Endothelial cell (in vitro differentiated cells): ENCODE data around the gene C16orf95. TPM values are rescaled to one million over a fixed set of nuclear protein-coding genes. Genes with fewer than 3 reads are reported as not detected.

Experiments
- DNase-seq: peaks from one replicate; pipeline ENCODE4 v3.0.0; 2021; ENCODE audit warnings: low spot score
- H3K27ac Mint-ChIP-seq: one replicate; pipeline ENCODE4 v1.8.0; 2021; ENCODE audit warnings: mixed read lengths, inconsistent platforms; ENCODE audit not compliant: unreplicated experiment
- H3K27me3 Mint-ChIP-seq: one replicate; pipeline ENCODE4 v1.8.0; 2021; ENCODE audit warnings: mild to moderate bottlenecking, moderate library complexity, mixed read lengths, inconsistent platforms; ENCODE audit not compliant: unreplicated experiment
- H3K36me3 Mint-ChIP-seq: one replicate; pipeline ENCODE4 v1.8.0; 2021; ENCODE audit warnings: mild to moderate bottlenecking, low read depth, mixed read lengths, inconsistent platforms; ENCODE audit not compliant: unreplicated experiment
- H3K4me1 Mint-ChIP-seq: one replicate; pipeline ENCODE4 v1.8.0; 2021; ENCODE audit warnings: mild to moderate bottlenecking, mixed read lengths, inconsistent platforms; ENCODE audit not compliant: unreplicated experiment
- H3K4me3 Mint-ChIP-seq: one replicate; pipeline ENCODE4 v1.8.0; 2021; ENCODE audit warnings: mild to moderate bottlenecking, mixed read lengths, inconsistent platforms; ENCODE audit not compliant: unreplicated experiment
- H3K9me3 Mint-ChIP-seq: one replicate; pipeline ENCODE4 v1.8.0; 2021; ENCODE audit warnings: mixed read lengths, inconsistent platforms; ENCODE audit not compliant: unreplicated experiment
- CTCF ChIP-seq: fragments of 200-600 bp; sonication (generic); IDR thresholded peaks from one replicate; pipeline ENCODE4 v1.5.0; 2021; ENCODE audit warnings: antibody characterized with exemption; ENCODE audit not compliant: unreplicated experiment
- total RNA-seq: library from RNA; stranded (reverse); fragmentation: NEBNext Ultra II Directional; extraction: Animal tissue kit (Norgen Biotek cat#: 25700); gene quantifications from one replicate; pipeline ENCODE4 v1.2.1, GENCODE V29; 2021; ENCODE audit not compliant: unreplicated experiment

C16orf95 gene
- total RNA-seq, 1 donor from 2014 or later = 6.5 TPM

GRCh38 chr16:87295259-87295658, 21.9 kb downstream of the C16orf95 start:
- H3K36me3 Mint-ChIP-seq = peaks cover 9% of the 10 kb centered on the region
- no peak for TF ChIP-seq CTCF
- no peak for DNase-seq
- H3K27ac Mint-ChIP-seq = no peak overlapping the region
- H3K4me1 Mint-ChIP-seq = peaks cover 15% of the 10 kb centered on the region
- no peaks in the 10 kb centered on the region for H3K9me3 Mint-ChIP-seq
- no peak overlapping the region for H3K4me3 Mint-ChIP-seq
- no peaks in the 10 kb centered on the region for H3K27me3 Mint-ChIP-seq

- no peaks in the 10 kb centered on the region for H3K27me3 Mint-ChIP-seq
- H3K27ac Mint-ChIP-seq = no peak overlapping the region
- no peak overlapping the region for H3K4me3 Mint-ChIP-seq
- peaks cover 3% of the 10 kb centered on the region for H3K36me3 Mint-ChIP-seq
- DNase-seq = no peak
- TF ChIP-seq CTCF = no peak
- H3K4me1 Mint-ChIP-seq = peaks cover 8% of the 10 kb centered on the region
- no peaks in the 10 kb centered on the region for H3K9me3 Mint-ChIP-seq
Measured at GRCh38 chr16:87293990-87294389, 23.2 kb downstream of the C16orf95 start.

DNA sequence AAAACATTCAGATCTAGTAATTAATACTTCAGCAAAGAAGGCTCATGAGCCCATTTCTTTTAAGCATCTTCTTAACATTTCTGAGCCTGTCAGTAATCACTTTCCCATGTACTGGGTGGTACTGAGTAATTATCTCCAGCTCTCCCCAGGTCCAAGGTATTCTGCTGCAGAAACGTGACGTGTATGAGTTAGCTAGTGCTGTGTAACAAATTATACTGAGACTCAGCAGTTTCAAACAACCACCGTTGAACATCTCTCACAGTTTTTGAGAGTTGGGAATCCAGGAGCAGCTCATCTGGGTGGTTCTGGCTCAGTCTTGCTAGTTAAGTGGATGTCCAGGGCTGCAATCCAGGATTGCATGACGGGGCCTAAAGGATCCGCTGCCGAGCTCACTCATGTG, 25.2 kb downstream of the C16orf95 start:
- Mint-ChIP-seq H3K27me3 (no peaks in the 10 kb centered on the region), H3K4me3 (no peak overlapping the region), H3K36me3 (peaks cover 3% of the 10 kb centered on the region), H3K9me3 (no peaks in the 10 kb centered on the region), H3K4me1 (no peaks in the 10 kb centered on the region), H3K27ac (no peak overlapping the region)
- DNase-seq = no peak
- no peak for TF ChIP-seq CTCF

- DNase-seq = no peak
- TF ChIP-seq CTCF = no peak
- no peaks in the 10 kb centered on the region for H3K27me3 Mint-ChIP-seq
- no peak overlapping the region for H3K4me3 Mint-ChIP-seq
- H3K36me3 Mint-ChIP-seq = peaks cover 3% of the 10 kb centered on the region
- H3K9me3 Mint-ChIP-seq = no peaks in the 10 kb centered on the region
- peaks cover 4% of the 10 kb centered on the region for H3K4me1 Mint-ChIP-seq
- H3K27ac Mint-ChIP-seq = no peak overlapping the region
Measured at GRCh38 chr16:87288753-87289362, 28.3 kb downstream of the C16orf95 start.

DNA sequence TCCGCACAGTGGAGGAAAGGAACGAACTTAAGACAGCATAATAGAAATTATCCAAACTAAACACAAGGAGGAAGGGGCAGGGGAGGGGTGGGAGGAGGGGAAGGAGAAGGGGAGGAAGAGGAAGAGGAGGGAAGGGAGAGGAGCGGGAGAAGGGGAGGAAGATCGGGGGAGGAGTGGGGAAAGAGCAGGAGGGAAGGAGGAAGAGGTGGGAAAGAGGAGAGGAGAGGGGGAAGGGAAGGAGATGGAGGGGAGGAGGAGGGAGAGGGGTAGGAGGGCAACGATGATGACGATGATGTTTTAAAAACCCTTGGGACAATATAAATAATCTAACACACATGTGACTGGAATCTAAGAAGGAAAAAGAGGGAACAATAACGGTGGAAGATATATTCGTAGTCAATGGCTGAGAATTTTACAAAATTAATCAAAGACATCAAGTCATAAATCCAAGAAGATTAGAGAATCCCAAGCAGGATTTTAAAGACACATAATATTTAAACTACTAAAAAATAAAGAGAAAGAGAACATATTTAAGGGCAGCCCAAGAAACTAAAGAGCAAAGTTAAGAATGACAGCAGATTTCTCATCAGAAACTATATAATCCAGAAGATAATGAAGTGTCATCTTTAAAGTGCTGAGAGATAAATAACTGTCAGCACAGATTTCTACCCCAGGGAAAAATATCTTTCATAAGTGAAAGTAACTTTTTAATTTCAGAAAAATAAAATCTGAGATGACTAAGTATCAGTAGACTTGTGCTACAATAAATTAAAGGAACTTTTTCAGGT, 30.2 kb downstream of the C16orf95 start:
- DNase-seq = no peak
- no peak for TF ChIP-seq CTCF
- H3K27ac Mint-ChIP-seq = no peak overlapping the region
- H3K9me3 Mint-ChIP-seq = no peaks in the 10 kb centered on the region
- peaks cover 4% of the 10 kb centered on the region for H3K4me1 Mint-ChIP-seq
- no peak overlapping the region for H3K4me3 Mint-ChIP-seq
- no peaks in the 10 kb centered on the region for H3K36me3 Mint-ChIP-seq
- no peaks in the 10 kb centered on the region for H3K27me3 Mint-ChIP-seq
